ENCODE data around the gene CEP128.

CEP128 gene

GRCh38 chr14:80602946-80603345 lies 338.6 kb downstream of the CEP128 start:
- DNase-seq: no peak

GRCh38 chr14:80587096-80587724 lies 354.3 kb downstream of the CEP128 start:
- DNase-seq: peak; percentile 55

GRCh38 chr14:80586131-80586530 lies 355.4 kb downstream of the CEP128 start:
- DNase-seq: no peak

- DNase-seq: peak; percentile 45
Measured at GRCh38 chr14:80585506-80585835, 356.1 kb downstream of the CEP128 start.

- DNase-seq: no peak
Measured at GRCh38 chr14:80584744-80585505, 356.6 kb downstream of the CEP128 start.

- no peak for DNase-seq
Measured at GRCh38 chr14:80577599-80577998, 363.9 kb downstream of the CEP128 start.

- DNase-seq: no peak
Measured at GRCh38 chr14:80576401-80576800, 365.1 kb downstream of the CEP128 start.

- no peak for DNase-seq
Measured at GRCh38 chr14:80575763-80576162, 365.8 kb downstream of the CEP128 start.

GRCh38 chr14:80572666-80573065 lies 368.9 kb downstream of the CEP128 start:
- no peak for DNase-seq

- DNase-seq: no peak
Measured at GRCh38 chr14:80570930-80571298, 370.6 kb downstream of the CEP128 start.

GRCh38 chr14:80567905-80568536 lies 373.5 kb downstream of the CEP128 start:
- DNase-seq: peak; percentile 52

- DNase-seq: no peak
Measured at GRCh38 chr14:80565001-80565400, 376.5 kb downstream of the CEP128 start.

- no peak for DNase-seq
Measured at GRCh38 chr14:80564051-80564450, 377.5 kb downstream of the CEP128 start.

- DNase-seq: no peak
Measured at GRCh38 chr14:80560800-80561657, 380.5 kb downstream of the CEP128 start.

GRCh38 chr14:80554139-80554538 lies 387.4 kb downstream of the CEP128 start:
- DNase-seq: no peak

GRCh38 chr14:80549141-80549540 lies 392.4 kb downstream of the CEP128 start:
- no peak for DNase-seq

- no peak for DNase-seq
Measured at GRCh38 chr14:80545935-80546854, 395.3 kb downstream of the CEP128 start.

- DNase-seq: no peak
Measured at GRCh38 chr14:80544366-80544765, 397.2 kb downstream of the CEP128 start.

GRCh38 chr14:80543211-80543610 lies 398.3 kb downstream of the CEP128 start:
- no peak for DNase-seq

- no peak for DNase-seq
Measured at GRCh38 chr14:80538633-80539375, 402.7 kb downstream of the CEP128 start.

- no peak for DNase-seq
Measured at GRCh38 chr14:80537626-80538025, 403.9 kb downstream of the CEP128 start.
